Tibial nerve (tissue), 4 donors: ENCODE results near the gene KIDINS220.

ENCODE experiments used
- EP300 ChIP-seq, 2 donors: sonication (generic); formaldehyde crosslinking; IDR thresholded peaks; one replicate each; pipeline ENCODE4 v1.6.1; 2017; ENCODE audit warnings: antibody characterized with exemption in 2 of 2, mild to moderate bottlenecking in 1 of 2
- TF ChIP-seq, protein P1 (sequence below), 5 experiments: fragments of 200-600 bp in 3 of 5; fragments of 450-650 bp in 2 of 5; sonication (generic) in 3 of 5; IDR thresholded peaks; one replicate each; pipeline ENCODE4 v1.5.1; 2016 to 2019; ENCODE audit warnings: antibody characterized with exemption in 5 of 5, mild to moderate bottlenecking in 3 of 5, moderate library complexity in 2 of 5

DNA sequence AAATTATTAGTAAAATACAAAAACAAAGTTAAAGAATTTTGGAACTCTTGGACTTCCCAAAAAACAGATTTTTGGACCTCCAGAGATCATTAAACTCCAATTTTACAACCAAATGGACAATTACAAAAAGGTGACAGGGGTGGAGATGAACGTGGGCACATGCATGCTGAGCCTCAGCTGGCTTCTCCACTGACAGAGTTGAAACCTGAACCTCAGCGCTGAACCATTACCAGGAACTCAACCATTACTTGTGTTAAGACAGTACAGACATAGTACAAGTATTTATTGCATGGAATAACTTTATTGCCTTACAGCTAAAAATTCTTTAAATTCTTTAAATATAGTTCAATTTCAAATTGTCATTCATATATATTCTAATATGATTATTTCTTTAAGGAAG is 33.0 kb upstream of the KIDINS220 start:
- TF ChIP-seq EP300 (IDR thresholded peaks at IDR 0.05): no peak
- TF ChIP-seq, protein P1, sequence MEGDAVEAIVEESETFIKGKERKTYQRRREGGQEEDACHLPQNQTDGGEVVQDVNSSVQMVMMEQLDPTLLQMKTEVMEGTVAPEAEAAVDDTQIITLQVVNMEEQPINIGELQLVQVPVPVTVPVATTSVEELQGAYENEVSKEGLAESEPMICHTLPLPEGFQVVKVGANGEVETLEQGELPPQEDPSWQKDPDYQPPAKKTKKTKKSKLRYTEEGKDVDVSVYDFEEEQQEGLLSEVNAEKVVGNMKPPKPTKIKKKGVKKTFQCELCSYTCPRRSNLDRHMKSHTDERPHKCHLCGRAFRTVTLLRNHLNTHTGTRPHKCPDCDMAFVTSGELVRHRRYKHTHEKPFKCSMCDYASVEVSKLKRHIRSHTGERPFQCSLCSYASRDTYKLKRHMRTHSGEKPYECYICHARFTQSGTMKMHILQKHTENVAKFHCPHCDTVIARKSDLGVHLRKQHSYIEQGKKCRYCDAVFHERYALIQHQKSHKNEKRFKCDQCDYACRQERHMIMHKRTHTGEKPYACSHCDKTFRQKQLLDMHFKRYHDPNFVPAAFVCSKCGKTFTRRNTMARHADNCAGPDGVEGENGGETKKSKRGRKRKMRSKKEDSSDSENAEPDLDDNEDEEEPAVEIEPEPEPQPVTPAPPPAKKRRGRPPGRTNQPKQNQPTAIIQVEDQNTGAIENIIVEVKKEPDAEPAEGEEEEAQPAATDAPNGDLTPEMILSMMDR (IDR thresholded peaks at IDR 0.05): no peak
